Tibial artery (tissue), 4 donors: ENCODE measurements around the gene AGPS.

Experiments used
- DNase-seq, 2 donors: peaks; one replicate each; pipeline ENCODE4 v3.0.0-alpha.2; 2019
- H3K27ac ChIP-seq, 2 donors: fragments of 200-600 bp; sonication (generic) in 1 of 2; 1 replicate in 1 of 2; 2 replicates in 1 of 2; pipeline ENCODE4 v1.5.1; 2018 to 2019; ENCODE audit warnings: mild to moderate bottlenecking in 1 of 2
- H3K27me3 ChIP-seq, 2 donors: fragments of 200-600 bp; sonication (generic) in 1 of 2; one replicate each; pipeline versions ENCODE4 v1.5.1 to v1.6.0; 2016 to 2019
- H3K36me3 ChIP-seq, 3 donors: fragments of 200-600 bp; sonication (generic) in 2 of 3; one replicate each; pipeline ENCODE4 v1.5.1; 2016 to 2019; ENCODE audit warnings: mild to moderate bottlenecking in 2 of 3
- H3K4me1 ChIP-seq, 4 donors: fragments of 200-600 bp; sonication (generic) in 2 of 4; 1 replicate in 3 of 4; 2 replicates in 1 of 4; pipeline ENCODE4 v1.5.1; 2016 to 2019
- H3K4me3 ChIP-seq, 2 donors: fragments of 200-600 bp; sonication (generic) in 1 of 2; 1 replicate in 1 of 2; 2 replicates in 1 of 2; pipeline ENCODE4 v1.5.1; 2018 to 2019; ENCODE audit warnings: mild to moderate bottlenecking in 2 of 2
- H3K9me3 ChIP-seq, 3 donors: fragments of 200-600 bp; sonication (generic) in 1 of 3; one replicate each; pipeline ENCODE4 v1.5.1; 2016 to 2019
- intact Hi-C: fragments of 100-400 bp; cut with DNase I; formaldehyde crosslinking; loops from one replicate; pipeline ENCODE4 v1.15.0; 2023; ENCODE audit warnings: low total_unique reads
- TF ChIP-seq, protein P1 (sequence below), 2 experiments: fragments of 200-600 bp in 1 of 2; fragments of 450-650 bp in 1 of 2; IDR thresholded peaks; one replicate each; pipeline ENCODE4 v1.5.1; 2017 to 2019; ENCODE audit warnings: antibody characterized with exemption in 2 of 2, mild to moderate bottlenecking in 1 of 2, moderate library complexity in 1 of 2

Gene AGPS

DNA sequence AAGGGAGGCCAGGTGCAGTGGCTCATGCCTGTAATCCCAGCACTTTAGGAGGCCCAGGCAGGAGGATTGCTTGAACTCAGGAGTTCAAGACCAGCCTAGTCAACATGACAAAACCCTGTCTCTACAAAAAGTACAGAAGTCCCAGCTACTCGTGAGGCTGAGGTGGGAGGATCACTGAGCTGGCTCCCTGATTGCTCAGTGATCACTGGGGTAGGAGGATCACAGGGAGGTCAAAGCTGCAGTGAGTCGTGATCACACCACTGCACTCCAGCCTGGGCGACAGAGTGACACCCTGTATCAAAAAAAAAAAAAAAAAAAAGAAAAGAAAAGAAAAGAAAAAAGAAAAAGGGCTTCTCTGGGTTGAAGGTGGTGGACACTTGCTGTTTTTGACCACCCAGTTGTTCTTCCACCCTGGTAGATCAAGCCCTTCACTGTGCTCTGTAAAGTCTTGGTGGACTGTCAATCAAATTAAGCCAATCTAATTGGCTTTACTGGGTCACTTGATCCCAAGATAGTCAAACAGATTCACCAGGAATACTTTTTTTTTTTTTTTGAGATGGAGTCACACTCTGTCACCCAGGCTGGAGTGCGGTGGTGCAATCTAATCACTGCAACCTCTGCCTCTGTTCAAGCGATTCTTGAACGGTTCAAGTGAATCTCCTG is 191.6 kb downstream of the AGPS start:
- Histone ChIP-seq H3K9me3 (no peaks in the 10 kb centered on the region), H3K36me3 (no peaks in the 10 kb centered on the region), H3K27ac (no peak overlapping the region), H3K4me1 (no peaks in the 10 kb centered on the region), H3K4me3 (no peak overlapping the region), H3K27me3 (no peaks in the 10 kb centered on the region)
- DNase-seq, result no peak
- TF ChIP-seq, protein P1, sequence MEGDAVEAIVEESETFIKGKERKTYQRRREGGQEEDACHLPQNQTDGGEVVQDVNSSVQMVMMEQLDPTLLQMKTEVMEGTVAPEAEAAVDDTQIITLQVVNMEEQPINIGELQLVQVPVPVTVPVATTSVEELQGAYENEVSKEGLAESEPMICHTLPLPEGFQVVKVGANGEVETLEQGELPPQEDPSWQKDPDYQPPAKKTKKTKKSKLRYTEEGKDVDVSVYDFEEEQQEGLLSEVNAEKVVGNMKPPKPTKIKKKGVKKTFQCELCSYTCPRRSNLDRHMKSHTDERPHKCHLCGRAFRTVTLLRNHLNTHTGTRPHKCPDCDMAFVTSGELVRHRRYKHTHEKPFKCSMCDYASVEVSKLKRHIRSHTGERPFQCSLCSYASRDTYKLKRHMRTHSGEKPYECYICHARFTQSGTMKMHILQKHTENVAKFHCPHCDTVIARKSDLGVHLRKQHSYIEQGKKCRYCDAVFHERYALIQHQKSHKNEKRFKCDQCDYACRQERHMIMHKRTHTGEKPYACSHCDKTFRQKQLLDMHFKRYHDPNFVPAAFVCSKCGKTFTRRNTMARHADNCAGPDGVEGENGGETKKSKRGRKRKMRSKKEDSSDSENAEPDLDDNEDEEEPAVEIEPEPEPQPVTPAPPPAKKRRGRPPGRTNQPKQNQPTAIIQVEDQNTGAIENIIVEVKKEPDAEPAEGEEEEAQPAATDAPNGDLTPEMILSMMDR (IDR thresholded peaks at IDR 0.05), result no peak
- intact Hi-C loops, result no loop called here

DNA sequence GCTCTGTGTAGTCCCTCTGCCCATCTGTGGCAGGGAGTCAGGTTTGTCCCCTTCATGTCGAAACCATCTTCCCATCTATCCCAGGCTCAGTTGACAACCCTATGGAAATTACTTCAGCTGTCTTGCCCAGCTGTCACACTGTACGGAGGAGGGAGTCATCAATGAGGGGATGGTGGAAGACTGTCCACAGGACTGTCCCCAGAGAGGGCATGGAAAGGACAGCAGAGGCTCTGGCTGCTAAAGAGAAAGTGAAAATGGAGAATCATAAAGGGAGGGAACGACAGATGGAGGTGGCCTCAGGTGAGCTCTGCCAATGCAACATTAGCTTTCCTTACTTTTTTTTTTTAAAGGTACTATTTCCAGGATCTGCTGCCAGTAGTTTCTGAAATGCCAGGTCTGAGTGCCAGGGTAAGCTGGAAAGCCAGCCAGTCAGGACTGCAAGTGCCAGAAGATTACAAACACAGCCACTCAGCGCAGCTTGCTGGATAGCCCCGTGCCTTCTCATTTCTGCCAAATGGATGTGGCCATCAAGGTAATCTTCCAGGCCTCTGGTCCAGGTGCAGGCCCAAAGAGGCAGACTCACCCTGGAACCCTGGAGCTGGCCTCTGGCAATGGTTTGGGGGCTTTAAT is 192.8 kb downstream of the AGPS start:
- TF ChIP-seq, protein P1 (IDR thresholded peaks at IDR 0.05), result no peak
- H3K9me3 ChIP-seq, result no peaks in the 10 kb centered on the region
- H3K4me3 ChIP-seq, result no peak overlapping the region
- no peak overlapping the region for H3K27ac ChIP-seq
- intact Hi-C loops, result no loop called here
- no peaks in the 10 kb centered on the region for H3K4me1 ChIP-seq
- H3K27me3 ChIP-seq, result no peaks in the 10 kb centered on the region
- DNase-seq, result no peak
- no peaks in the 10 kb centered on the region for H3K36me3 ChIP-seq

DNA sequence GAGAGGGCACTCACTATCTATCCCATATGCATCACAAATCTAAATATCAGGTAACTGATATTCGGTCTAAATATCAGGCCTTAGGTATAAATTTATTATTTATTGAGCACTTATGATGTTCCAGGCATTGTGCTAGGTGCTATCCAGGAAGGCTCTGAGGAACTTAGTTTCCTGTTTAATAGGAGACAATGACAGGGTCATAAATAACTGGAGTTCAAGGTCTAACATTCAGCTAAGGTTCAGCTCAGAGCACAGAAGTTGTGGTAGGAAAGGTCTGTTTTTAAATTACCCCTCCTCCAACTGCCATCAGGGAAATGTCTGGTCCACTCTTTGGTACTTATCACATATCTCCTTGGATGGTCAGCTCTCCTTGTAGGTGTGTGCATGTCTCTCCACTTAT is 193.6 kb downstream of the AGPS start:
- TF ChIP-seq, protein P1 (IDR thresholded peaks at IDR 0.05), result no peak
- Histone ChIP-seq H3K27ac (no peak overlapping the region), H3K9me3 (no peaks in the 10 kb centered on the region), H3K4me3 (no peak overlapping the region), H3K27me3 (no peaks in the 10 kb centered on the region), H3K4me1 (no peaks in the 10 kb centered on the region), H3K36me3 (no peaks in the 10 kb centered on the region)
- DNase-seq, result no peak
- intact Hi-C loops, result no loop called here

DNA sequence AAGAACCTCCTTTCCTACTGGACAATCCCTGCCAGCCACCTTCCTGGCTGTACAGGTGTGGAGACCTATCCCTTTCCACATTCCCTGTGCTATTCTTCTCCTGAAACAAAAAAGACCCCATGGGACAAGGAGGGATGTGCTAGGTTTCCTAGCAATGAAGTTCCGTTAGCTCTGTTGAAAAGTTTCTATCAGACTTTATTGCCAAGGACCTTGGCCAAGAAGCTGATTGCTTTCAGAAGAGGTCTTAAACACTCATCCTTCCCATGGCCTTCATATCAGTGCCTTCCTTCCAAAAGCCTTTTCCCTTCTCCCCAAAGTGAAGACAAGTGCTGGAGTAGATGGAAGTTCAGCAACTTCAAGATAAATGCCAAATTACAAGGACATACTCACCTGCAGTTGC is 194.8 kb downstream of the AGPS start:
- Histone ChIP-seq H3K4me3 (no peak overlapping the region), H3K27me3 (peaks cover 0 to 2% of the 10 kb centered on the region in 2 donors), H3K9me3 (no peaks in the 10 kb centered on the region), H3K4me1 (no peaks in the 10 kb centered on the region), H3K27ac (no peak overlapping the region), H3K36me3 (no peaks in the 10 kb centered on the region)
- TF ChIP-seq, protein P1 (IDR thresholded peaks at IDR 0.05), result no peak
- DNase-seq, result no peak
- intact Hi-C loops, result no loop called here

DNA sequence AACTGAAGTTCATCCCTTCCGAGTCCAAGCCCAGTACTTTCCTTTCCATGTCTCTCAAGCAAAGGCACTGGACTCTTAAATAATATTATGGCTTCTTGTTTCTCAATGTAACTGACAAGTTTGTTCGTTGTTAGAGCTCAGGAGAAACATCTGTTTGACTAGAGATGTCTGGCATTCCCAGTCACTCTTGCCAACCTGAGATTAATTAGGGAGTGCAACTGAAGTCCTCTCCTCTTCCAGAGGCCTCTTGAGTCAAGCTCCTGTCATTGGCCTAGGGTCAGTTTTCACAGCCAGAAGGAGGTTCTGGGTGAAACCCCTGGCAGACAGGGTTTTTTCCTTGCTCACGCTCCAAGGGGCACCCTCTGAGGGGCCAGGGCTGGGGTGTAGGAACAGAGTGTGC is 196.1 kb downstream of the AGPS start:
- intact Hi-C loops, result no loop called here
- H3K27me3 ChIP-seq, result peaks cover 0 to 2% of the 10 kb centered on the region in 2 donors
- H3K36me3 ChIP-seq, result no peaks in the 10 kb centered on the region
- no peaks in the 10 kb centered on the region for H3K9me3 ChIP-seq
- H3K27ac ChIP-seq, result no peak overlapping the region
- TF ChIP-seq, protein P1 (IDR thresholded peaks at IDR 0.05), result no peak
- DNase-seq, result no peak
- H3K4me1 ChIP-seq, result no peaks in the 10 kb centered on the region
- H3K4me3 ChIP-seq, result no peak overlapping the region
